ENCODE measurements around the gene ATE1.

The ATE1 gene

GRCh38 chr10:121879476-121879875, 48.4 kb downstream of the ATE1 start:
- DNase-seq (ENCODE audit: low read depth, low spot score): no peak

GRCh38 chr10:121873236-121873635, 54.6 kb downstream of the ATE1 start:
- no peak for DNase-seq (ENCODE audit: low read depth, low spot score)

- no peak for DNase-seq (ENCODE audit: low read depth, low spot score)
Measured at GRCh38 chr10:121870413-121870812, 57.4 kb downstream of the ATE1 start.

GRCh38 chr10:121865554-121865953, 62.3 kb downstream of the ATE1 start:
- no peak for DNase-seq (ENCODE audit: low read depth, low spot score)

- DNase-seq (ENCODE audit: low read depth, low spot score): no peak
Measured at GRCh38 chr10:121864653-121865052, 63.2 kb downstream of the ATE1 start.

- DNase-seq (ENCODE audit: low read depth, low spot score): no peak
Measured at GRCh38 chr10:121864168-121864567, 63.7 kb downstream of the ATE1 start.

- DNase-seq (ENCODE audit: low read depth, low spot score): no peak
Measured at GRCh38 chr10:121862649-121863048, 65.2 kb downstream of the ATE1 start.

- DNase-seq (ENCODE audit: low read depth, low spot score): no peak
Measured at GRCh38 chr10:121862042-121862441, 65.8 kb downstream of the ATE1 start.

GRCh38 chr10:121860810-121861209, 67.0 kb downstream of the ATE1 start:
- DNase-seq (ENCODE audit: low read depth, low spot score): no peak

GRCh38 chr10:121854809-121855445, 72.9 kb downstream of the ATE1 start:
- DNase-seq (ENCODE audit: low read depth, low spot score): no peak

- DNase-seq (ENCODE audit: low read depth, low spot score): no peak
Measured at GRCh38 chr10:121853950-121854349, 73.9 kb downstream of the ATE1 start.

GRCh38 chr10:121851786-121852185, 76.0 kb downstream of the ATE1 start:
- no peak for DNase-seq (ENCODE audit: low read depth, low spot score)

GRCh38 chr10:121848082-121848481, 79.7 kb downstream of the ATE1 start:
- DNase-seq (ENCODE audit: low read depth, low spot score): no peak

GRCh38 chr10:121846555-121846954, 81.3 kb downstream of the ATE1 start:
- DNase-seq (ENCODE audit: low read depth, low spot score): no peak

- no peak for DNase-seq (ENCODE audit: low read depth, low spot score)
Measured at GRCh38 chr10:121845044-121845784, 82.6 kb downstream of the ATE1 start.

- no peak for DNase-seq (ENCODE audit: low read depth, low spot score)
Measured at GRCh38 chr10:121844537-121844936, 83.3 kb downstream of the ATE1 start.

- no peak for DNase-seq (ENCODE audit: low read depth, low spot score)
Measured at GRCh38 chr10:121843379-121843778, 84.5 kb downstream of the ATE1 start.

GRCh38 chr10:121841862-121842261, 86.0 kb downstream of the ATE1 start:
- DNase-seq (ENCODE audit: low read depth, low spot score): no peak

- DNase-seq (ENCODE audit: low read depth, low spot score): no peak
Measured at GRCh38 chr10:121838931-121839330, 88.9 kb downstream of the ATE1 start.

GRCh38 chr10:121838149-121838548, 89.7 kb downstream of the ATE1 start:
- no peak for DNase-seq (ENCODE audit: low read depth, low spot score)

GRCh38 chr10:121836171-121836570, 91.7 kb downstream of the ATE1 start:
- no peak for DNase-seq (ENCODE audit: low read depth, low spot score)

GRCh38 chr10:121835376-121835775, 92.5 kb downstream of the ATE1 start:
- DNase-seq (ENCODE audit: low read depth, low spot score): no peak

- DNase-seq (ENCODE audit: low read depth, low spot score): no peak
Measured at GRCh38 chr10:121834757-121835156, 93.1 kb downstream of the ATE1 start.
